Dedifferentiated amniotic fluid mesenchymal stem cell (primary cell): Measurements from ENCODE around the gene CACNA1B.

Source experiments
- DNase-seq: peaks from one replicate; pipeline ENCODE4 v3.0.0-alpha.2; 2016; ENCODE audit errors: extremely low spot score

The CACNA1B gene

GRCh38 chr9:138053321-138053868 lies 175.8 kb downstream of the CACNA1B start:
- no peak for DNase-seq

- DNase-seq, result no peak
These were observed 176.6 kb downstream of the CACNA1B start for GRCh38 chr9:138053996-138054752.

- DNase-seq, result no peak
These were observed 180.1 kb downstream of the CACNA1B start for GRCh38 chr9:138057726-138058125.

- no peak for DNase-seq
These were observed 180.6 kb downstream of the CACNA1B start for GRCh38 chr9:138058181-138058580.

DNA sequence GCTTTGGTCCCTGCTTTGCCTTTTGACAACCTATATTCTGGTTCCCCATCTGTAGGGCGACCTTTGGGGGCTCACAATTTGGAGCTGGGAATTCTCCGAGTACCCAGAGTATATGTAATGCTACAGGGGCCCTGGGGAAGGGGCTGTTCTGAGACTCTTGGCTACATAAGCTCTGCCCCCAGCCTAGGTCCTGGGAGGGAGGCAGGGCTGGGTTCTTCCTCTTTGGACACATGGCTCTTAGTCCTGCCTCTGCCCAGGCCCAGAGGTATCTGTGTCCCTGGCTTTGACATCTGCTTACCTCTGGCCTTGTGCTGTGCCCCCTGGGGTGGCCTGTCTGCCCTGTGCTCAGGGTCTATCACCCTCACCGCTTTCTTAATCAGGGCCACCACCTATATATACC lies 181.6 kb downstream of the CACNA1B start:
- no peak for DNase-seq

DNA sequence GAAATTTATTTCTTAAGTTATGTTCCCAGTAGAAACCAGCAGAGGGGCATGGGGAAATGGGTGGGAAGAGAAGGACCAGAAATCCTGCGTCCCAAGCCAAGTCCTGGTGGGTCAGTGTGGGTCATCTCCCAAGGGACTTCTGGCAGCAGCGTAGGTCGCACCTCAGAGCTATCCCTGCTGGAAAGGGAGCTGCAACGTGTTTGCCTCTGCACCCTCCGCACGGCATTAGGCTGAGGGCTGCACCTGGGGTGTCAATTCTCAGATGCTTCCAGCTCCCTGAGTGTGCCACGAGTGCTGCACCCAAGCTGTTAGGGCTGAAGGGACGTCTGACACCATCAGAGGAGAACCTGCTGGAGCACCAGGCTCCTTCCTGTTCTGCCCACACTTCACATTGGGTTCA lies 182.8 kb downstream of the CACNA1B start:
- DNase-seq, result no peak

- no peak for DNase-seq
These were observed 183.3 kb downstream of the CACNA1B start for GRCh38 chr9:138060881-138061280.

DNA sequence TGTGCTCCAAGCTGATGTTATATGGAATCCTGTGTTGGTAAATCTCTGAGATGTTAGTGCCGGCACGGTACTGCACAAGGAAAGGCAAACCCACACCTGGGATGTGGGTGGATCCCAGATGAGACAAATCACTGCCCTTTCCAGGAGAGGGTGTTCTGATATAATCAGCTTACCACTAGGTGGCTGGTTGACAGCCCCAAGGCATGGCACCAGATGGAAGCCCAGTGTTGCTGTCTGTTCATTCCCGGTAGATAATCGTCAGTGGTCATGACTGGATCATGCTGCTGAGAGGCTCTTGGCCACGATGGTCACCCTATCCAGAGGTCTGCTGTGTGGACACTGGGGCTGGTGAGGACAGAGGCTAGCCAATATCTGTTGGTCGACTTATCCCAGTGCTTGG lies 184.0 kb downstream of the CACNA1B start:
- no peak for DNase-seq

- no peak for DNase-seq
These were observed 184.6 kb downstream of the CACNA1B start for GRCh38 chr9:138062196-138062595.

DNA sequence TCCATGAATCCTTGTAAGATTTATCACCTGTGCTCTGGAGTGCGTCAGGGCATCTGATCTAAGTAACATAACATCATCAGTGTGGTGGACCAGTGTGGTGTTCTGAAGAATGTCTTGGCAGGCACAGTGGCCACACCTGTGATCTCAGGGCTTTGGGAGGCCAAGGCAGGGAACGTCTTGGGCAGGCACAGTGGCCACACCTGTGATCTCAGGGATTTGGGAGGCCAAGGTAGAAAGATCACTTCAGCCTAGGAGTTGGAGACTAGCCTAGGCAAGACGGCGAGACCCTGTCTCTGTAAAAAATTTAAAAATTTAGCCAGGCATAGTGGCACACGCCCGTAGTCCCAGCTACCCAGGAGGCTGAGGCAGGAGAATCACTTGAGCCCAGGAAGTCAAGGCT lies 185.5 kb downstream of the CACNA1B start:
- no peak for DNase-seq

DNA sequence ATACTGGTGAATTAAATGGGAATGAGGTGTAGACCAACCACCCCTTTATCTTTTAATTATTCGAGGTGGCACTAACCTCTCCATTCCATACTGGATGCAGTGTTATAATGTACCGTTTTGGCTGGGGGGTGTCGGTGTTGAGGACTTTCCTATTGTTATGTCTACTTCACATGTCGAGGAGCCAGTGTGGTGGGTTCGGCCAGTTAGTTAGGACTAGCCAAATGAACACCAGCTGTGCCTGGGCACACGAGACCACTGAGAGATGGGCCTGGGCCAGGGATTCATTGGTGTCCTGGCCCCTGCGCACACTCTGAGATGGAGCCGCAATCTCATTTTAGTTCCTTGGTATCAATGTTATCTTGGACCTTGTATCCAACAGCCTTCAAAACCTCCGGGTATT lies 186.2 kb downstream of the CACNA1B start:
- no peak for DNase-seq

- no peak for DNase-seq
These were observed 187.0 kb downstream of the CACNA1B start for GRCh38 chr9:138064547-138064946.

DNA sequence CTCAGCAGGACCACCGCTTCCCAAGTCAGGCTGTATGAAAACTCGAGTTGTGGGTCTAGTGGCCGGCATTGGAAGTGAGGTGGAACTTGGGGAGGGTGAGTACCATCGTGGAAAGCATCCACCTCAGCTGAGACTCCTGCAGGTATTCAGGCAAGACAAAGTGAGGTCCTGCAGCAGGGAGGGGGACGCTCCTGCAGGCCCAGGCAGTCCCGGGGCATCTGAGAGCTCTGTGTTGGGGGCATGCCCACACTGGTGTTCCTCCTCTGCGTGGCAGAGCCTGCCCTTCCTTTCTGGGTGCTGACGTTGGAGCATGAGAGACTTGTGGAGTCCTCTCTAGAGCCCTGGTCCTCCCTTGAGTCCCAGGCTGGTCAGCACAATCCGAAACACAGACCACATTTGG lies 187.7 kb downstream of the CACNA1B start:
- no peak for DNase-seq

DNA sequence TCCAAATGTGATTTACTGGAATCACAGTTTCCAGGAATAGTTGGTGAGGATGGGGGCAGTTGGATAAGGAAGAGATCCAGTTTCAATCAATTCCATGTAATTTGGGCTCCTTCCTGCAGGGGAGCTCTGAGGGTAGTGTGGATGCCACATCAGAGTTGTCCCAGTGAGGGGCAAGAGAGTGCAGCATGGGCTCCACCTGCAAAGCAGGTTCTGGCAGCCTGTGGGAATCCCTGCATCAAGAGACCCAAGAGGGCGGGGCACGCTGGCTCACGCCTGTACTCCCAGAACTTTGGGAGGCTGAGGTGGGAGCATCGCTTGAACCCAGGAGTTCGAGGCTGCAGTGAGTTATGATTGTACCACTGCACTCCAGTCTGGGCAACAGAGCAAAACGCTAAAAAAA lies 188.5 kb downstream of the CACNA1B start:
- DNase-seq, result no peak

GRCh38 chr9:138067613-138068367 lies 190.2 kb downstream of the CACNA1B start:
- no peak for DNase-seq

- DNase-seq, result no peak
These were observed 191.0 kb downstream of the CACNA1B start for GRCh38 chr9:138068601-138069035.

GRCh38 chr9:138069731-138070456 lies 192.3 kb downstream of the CACNA1B start:
- DNase-seq, result no peak

GRCh38 chr9:138070815-138071214 lies 193.2 kb downstream of the CACNA1B start:
- no peak for DNase-seq

- DNase-seq, result no peak
These were observed 193.7 kb downstream of the CACNA1B start for GRCh38 chr9:138071292-138071691.

DNA sequence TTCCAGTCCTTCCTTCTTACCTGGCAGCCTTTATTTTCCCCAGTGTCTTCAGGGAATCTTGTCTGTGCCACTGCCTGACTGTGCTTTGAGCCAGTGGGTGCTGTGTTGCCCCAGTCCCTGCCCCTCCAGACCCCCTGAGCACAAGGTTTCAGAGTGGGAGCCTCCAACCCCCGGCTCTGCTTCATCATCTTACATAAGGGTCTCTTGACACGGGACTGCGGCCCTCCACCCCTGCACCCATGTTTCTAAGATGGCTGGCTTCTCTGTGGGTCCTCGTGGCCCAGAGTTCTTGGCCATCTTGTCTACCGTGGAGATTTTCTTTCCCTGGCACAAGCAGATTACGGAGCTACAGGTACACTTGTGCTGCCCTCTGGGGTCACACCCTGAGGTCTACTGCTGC lies 194.1 kb downstream of the CACNA1B start:
- no peak for DNase-seq

DNA sequence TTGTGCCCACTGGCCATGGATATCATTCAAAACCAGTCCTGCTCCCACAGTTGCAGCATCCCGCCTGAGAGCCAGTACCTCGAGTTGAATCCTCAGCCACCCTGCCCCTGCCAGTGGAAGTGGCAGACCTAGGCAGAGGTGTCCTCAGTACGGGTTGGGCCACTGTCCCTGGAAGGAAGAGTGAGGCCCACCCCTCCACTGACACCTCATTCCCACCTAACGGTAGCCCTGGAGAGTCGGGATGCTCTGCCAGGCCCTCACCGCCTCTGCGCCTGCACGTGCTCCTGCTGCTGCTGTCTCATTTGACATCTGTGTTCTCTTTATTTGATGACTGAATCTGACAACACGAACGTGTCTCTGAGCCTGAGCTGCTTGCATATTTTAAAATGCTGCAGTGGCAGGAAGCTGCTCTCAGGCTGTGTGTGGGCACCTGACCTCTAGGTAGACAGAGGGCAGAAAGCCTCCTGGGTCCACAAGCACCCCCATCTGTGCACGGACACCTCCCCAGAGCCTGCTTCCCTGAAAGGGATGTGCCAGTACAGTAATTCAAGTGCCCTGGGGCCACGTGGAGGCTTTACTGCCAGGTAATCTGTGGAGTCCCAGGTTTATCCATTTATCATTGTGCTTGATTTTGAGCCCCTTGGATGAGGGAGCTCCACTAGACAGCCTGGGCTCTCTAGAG lies 194.7 kb downstream of the CACNA1B start:
- DNase-seq, result no peak

- DNase-seq, result no peak
These were observed 195.3 kb downstream of the CACNA1B start for GRCh38 chr9:138072897-138073296.
